Left forelimb (tissue), 1 donor: ENCODE measurements around the gene MARCHF10.
"Not testable (repeated sequence)": the region's sequence is repeated elsewhere in the genome, so short reads cannot be mapped to it uniquely, and the experiment has no call there.

ENCODE experiments used
- DNase-seq: peaks from one replicate; pipeline ENCODE4 v3.0.0-alpha.2; 2018; ENCODE audit warnings: low spot score

Gene MARCHF10, protein sequence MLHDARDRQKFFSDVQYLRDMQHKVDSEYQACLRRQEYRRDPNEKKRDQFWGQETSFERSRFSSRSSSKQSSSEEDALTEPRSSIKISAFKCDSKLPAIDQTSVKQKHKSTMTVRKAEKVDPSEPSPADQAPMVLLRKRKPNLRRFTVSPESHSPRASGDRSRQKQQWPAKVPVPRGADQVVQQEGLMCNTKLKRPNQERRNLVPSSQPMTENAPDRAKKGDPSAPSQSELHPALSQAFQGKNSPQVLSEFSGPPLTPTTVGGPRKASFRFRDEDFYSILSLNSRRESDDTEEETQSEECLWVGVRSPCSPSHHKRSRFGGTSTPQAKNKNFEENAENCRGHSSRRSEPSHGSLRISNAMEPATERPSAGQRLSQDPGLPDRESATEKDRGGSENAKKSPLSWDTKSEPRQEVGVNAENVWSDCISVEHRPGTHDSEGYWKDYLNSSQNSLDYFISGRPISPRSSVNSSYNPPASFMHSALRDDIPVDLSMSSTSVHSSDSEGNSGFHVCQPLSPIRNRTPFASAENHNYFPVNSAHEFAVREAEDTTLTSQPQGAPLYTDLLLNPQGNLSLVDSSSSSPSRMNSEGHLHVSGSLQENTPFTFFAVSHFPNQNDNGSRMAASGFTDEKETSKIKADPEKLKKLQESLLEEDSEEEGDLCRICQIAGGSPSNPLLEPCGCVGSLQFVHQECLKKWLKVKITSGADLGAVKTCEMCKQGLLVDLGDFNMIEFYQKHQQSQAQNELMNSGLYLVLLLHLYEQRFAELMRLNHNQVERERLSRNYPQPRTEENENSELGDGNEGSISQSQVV

DNA sequence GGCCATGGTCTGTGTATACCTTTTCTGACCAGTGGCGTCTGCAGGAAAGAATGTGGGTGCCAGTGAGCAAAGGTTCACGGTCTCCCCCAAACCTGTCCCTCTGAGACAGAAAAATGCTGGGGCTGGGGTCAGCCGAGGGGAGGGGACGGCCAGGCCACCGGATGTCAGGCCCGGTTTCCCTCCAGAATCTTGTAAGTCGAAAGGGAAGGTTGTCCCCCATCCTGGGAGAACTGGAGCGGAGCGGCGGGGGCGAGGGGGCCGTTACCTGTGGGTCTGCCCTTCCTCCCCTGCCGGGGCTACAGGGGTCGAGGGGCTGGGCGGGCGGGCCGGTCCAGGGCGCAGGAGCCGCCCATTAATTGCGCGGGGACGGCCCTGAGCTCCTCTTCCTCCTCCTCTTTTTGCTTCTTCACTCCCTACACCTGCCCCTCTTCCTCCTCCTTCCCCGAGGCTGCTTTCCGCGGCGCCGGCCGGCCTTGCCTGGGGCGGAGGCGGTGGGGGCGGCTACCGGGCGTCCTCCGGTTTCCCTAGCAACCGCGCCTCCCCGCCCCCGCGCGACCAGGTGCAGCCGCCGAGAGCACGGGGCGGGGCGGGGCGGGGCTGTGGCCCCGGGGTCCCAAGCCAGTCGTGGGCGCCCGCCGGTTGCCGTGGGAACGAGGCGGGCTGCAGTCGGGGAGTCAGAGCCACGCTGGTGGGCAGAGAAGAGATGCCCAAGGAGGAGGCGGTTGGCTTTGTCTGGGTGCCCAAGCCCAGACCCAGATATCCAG lies at the start of gene MARCHF10:
Gene MARCHF10, minus strand, starts transcription at position 503 of the 764 bp plus-strand sequence. CDS start 6,579 bp downstream, outside the sequence.
- no peak for DNase-seq

DNA sequence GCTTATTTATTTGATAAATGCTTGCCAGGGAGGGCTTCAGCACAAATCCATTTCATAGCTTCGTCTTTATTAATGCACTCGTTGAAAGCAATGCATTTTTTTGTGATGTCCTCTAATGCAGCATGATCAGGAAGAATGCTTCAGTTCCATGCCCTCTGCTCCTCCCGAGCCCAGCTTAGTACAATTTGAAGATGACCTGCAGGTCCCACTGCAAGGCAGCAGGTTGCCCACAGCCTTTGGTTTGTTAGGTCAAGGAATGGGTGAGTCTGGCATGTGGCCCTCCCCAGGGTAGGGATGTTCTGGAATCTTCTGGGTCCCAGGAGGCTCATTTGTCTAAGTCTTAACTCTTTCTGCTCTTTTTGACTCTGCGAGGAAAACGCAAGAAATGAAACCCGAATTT lies 49.4 kb upstream of the MARCHF10 start:
- DNase-seq: no peak

DNA sequence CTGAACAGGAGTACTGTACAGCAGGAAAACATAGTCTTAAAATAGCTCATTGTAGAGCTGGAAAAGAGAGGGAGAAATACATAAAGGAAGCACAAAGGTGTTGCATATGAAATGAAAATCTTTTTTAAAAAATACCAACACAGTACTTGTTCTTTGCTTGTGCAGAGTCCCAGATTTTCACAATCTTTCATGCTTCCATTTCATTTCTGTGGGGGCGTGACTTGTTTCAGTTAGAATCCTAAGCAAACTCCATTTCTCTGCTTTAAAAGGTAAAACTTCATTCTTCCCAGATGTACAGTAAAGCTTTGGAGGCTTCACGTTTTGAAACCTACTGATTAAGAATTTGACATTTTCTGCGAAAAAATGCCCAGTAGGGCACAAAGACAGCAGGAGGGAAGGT lies 48.5 kb upstream of the MARCHF10 start:
- no peak for DNase-seq

DNA sequence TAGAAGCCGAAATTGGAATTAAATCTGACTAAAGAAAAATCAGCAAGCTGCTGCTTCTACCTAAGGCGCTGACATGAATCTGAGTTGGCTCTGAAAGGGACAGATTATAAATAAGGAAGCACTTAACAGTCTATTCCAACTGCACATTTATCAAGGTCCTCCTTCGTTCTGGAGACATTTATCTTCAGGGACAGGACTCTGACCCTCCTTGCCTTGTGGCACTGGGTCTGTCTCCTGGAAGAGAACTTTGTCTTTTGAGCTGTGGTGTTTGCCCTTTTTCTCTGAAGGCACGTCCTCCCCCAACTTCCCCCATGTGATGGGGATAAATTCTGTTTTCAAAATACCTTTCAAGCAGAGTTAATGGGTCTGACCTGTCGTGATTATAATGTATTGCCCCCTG lies 47.0 kb upstream of the MARCHF10 start:
- no peak for DNase-seq

DNA sequence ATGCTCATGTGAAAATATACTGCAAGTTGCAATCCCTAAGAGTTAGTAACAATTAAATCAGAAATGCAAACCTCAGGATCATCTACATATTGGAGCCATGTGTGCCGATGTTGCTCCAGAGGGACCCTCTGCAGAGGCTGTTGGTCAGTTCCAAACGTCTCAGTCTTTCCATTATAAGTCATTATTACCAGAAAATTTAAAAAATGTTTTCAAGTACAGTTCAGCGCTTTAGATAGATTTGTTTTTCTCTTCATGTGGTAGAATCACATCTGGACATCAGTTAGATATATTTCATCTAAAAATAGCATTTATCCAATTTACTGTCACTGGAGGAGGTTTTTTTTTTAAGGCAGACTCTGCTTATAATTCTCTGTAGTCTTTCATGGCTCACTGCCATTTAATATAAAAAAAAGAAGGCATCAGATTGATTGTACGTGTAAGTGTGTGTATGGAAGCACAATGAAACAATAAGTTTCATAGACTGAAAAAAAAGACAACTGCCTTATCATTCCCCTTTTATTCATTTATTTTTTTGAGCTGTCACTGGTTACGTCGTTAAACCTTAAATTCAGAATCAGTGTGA lies 46.1 kb upstream of the MARCHF10 start:
- DNase-seq: no peak

DNA sequence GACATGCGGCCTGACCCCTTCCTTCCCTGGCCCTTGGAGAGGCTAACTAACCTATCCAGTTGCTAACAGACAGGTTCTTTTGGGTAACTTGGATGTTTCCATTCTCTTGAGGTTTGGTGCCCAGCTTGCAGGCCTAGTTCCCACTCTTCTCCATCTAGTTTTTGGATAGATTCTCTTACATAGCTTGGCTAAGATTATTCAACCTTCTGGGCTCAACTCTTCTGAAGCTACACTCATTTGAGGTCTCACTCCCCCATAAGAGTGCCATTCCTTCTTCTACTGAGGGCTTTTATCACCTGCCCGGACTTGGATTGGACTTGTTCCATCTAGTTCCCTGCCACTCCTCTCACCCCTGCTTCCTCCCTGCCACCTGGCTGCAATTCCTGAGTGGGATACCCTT lies 44.1 kb upstream of the MARCHF10 start:
- no peak for DNase-seq

DNA sequence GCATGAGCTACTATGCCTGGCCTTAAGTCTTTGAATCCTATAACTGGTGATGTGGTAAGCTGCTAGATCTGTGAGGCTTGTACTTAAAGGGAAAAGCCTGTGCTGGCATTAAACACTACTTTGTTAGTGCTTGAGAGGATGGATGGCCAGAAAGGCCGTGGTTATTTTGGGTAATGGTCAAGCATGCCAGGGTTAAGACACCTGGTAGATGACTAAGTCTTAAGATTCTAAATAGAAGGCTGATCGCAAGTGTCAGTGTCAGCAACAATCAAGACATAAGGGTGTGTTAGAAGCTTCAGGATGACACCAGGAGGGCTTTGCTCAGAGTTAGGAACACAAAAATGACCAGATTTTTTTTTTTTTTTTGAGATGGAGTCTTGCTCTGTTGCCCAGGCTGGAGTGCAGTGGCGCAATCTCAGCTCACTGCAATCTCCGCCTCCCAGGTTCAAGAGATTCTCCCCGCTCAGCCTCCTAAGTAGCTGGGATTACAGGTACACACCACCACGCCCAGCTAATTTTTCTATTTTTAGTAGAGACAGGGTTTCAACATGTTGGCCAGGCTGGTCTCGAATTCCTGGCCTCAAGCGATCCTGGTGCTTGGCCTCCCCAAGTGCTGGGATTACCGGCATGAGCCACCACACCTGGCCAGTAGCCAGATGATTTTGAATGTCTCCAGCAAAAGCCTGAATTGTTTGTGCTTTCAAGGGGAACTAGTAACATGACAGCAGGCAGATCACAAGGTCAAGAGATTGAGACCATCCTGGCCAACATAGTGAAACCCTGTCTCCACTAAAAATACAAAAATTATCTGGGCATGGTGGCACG lies 41.7 kb upstream of the MARCHF10 start:
- DNase-seq: not testable (repeated sequence)

DNA sequence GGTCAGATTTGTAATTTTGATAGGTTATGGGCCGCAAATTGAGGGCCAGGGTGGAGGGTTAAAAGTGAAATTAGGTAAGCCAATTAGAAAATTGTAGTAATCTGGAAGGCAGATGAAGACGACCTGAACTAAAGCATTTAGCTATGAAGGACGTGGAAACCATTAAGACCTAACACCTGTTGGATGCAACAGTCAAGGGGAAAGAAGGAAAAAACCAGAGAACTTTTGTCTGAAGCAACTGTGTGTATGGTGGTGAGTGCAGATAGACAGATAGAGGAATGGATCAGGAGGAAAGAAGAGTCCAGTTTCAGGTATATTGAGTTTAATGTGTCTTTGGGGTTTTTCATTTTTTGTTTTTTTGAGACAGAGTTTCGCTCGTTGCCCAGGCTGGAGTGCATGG lies 40.2 kb upstream of the MARCHF10 start:
- no peak for DNase-seq

DNA sequence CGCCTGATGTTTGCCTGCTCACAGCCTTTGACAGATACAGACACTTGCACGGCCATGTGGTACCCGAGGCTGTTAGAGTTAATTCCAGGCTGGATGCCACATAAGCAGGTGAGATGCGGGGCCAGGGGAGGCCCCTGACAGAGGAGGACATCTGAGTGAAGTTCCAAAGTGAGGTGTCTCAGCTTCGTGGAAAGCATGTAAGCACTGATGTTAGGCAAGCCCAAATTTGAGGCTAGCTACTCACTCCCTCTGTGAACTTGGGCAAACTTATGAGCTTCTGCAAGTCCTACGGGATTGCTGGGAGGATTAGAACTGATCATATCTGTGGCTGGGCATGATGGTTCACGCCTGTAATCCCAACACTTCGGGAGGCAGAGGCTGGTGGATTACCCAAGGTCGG lies 39.3 kb upstream of the MARCHF10 start:
- no peak for DNase-seq

DNA sequence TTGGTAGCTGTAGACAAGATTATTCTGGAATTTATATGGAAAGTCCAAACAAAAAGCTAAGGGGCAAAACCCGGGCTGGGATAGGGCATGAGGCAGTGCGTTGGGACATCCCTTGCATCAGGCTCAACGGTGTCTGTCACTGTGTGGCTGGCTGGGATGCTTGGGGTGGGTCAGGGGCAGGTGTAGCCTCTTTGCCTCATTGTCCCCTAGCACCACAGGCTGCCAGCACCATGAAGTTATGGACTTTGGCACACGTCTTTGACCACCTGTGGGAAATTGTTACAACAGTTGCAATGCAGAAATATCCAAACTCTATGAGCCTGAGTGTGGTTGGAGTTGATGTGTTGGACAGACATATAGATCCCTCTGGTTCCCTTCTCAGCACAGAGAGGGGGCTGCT lies 32.8 kb upstream of the MARCHF10 start:
- no peak for DNase-seq

DNA sequence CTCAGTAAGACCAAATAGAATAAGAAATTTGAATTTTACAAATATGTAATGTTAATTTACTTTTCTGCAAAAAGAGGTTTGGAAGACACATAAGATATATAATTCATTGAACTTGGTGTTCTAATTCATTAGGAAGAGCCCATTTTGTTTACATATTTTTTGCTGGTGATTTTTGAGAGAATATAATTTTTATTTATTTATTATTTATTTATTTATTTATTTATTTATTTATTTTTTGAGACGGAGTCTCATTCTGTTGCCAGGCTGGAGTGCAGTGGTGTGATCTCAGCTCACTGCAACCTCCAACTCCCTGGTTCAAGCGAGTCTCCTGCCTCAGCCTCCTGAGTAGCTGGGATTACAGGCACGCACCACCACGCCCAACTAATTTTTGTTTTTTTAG lies 25.7 kb upstream of the MARCHF10 start:
- DNase-seq: not testable (repeated sequence)

DNA sequence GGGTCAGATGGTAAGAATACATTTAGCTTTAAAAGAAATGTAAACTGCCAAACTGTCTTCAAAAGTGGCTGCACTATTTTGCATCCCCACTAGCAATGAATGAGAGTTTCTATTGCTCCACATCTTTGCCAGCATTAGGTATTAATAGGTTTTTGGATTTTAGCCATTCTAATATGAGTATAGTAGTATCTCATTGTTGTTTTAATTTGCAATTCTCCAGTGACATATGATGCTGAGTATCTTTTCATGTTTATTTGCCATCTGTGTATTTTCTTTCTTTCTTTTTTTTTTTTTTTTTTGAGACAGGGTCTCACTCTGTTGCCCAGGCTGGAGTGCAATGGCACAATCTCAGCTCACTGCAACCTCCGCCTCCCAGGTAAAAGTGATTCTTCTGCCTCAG lies 24.3 kb upstream of the MARCHF10 start:
- DNase-seq: no peak

DNA sequence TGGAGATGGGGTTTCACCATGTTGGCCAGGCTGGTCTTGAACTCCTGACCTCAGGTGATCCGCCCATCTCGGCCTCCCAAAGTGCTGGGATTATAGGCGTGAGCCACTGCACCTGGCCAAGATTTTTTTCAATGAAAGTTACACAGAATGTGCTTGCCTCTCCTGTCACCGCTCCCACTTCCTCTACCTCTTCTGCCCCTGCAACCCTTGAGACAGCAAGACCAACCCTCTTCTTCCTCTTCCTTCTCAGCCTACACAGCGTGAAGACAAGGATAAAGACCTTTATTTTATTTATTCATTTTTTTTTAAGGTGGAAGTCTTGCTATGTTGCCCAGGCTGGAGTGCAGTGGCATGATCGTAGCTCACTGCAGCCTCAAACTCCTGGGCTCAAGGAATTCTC lies 23.0 kb upstream of the MARCHF10 start:
- not testable (repeated sequence) for DNase-seq

DNA sequence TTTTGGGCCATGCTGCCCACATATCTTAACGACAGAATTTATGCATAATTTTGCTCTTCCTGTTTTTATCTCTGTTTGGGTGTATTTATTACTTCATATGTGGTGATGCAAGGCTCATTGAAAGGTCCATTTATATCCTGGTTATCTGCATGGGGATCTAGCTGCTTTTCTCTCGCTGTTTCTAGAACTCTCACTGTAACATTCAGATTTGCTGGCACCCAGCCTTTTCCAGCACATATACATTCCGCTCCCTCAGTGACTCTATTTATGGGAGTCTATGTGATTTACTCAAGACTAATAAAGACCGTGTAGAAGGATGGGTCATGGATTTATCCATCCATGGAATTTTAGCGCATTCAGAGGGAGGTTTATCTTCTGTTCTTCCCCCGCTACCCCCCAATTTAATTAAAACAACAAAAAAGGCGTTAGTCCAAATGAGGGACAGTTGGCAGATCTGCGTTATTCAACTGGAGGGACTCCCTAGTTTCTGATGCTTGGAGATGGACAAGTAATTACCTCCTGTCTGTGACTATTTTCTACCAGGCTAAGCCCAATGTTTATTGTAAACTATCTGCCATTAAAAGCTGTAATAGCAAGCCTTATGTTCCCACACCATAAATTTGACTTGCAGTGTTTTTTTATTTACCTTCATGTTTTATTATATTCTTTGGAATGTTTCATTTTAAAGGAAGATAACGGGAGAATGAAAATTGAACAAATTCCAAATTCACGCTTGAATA lies 19.8 kb upstream of the MARCHF10 start:
- no peak for DNase-seq

DNA sequence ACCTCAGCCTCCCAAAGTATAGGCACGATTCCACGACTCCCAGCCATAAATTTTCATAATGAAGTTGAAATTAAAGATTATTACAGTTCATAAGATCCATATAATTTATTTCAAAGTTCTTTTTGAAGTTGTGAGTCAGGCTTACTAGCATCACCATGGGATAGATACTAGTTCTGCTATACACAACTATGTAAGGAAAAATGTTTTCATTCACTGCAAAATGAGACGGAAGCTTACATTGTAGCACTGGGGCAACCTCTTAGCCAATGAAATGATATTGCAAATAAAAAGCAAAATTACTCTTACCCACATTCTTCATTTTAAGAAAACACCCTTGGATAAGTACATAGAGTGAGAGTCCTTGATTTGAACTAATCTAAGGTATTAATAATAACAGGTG lies 18.8 kb upstream of the MARCHF10 start:
- no peak for DNase-seq

DNA sequence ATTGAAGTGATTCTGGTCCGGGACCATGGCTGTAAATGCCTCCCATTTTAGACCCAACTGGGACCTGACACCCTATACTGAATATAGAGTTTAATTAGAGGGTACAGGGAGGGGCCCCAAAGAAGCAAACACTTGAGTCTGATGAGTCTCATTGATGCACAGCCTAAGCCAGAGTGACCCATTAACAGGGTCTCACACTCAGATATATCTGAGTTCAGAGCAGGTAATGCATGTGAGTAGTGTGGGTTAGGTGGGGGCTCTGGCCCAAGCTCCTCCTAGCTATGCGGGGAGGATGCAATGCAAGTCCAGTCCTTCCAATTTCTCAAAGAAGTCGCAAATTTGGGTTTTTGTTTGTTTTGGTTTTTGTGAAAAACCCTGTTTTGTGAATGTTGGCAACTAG lies 17.1 kb upstream of the MARCHF10 start:
- DNase-seq: no peak

DNA sequence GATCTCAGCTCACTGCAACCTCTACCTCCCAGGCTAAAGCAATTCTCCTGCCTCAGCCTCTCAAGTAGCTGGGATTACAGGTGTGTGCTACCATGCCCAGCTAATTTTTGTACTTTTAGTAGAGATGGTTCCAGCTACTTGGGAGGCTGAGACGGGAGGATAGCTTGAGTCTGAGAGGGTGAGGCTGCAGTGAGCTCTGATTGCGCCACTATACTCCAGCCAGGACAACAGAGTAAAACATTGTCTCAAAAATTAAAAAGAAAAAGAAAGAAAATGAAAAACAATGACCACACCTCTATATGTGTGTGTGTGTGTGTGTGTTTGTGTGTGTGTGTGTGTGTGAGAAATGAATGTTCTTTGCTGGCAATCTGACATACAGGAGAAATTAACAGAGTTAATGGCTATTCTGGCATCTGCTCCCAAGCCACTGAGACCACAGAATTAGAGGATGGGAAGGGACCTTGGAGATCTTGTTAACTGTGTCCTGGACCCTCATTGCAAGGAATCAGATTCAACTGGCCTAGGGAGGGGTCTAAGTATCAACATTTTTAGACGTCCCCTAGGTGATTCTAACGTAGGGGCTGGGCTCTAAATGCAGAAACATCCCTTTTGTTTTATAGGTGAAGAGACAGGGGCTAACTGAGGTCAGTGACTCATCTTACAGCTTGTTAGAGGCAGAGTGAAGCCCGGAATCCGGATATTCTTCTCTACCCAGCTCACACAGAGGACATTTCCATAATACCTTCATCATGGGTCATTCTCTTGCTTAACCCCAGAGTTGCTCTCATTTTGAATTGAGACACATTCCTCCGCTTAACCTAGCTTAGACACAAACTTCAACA lies 16.4 kb upstream of the MARCHF10 start:
- DNase-seq: no peak

DNA sequence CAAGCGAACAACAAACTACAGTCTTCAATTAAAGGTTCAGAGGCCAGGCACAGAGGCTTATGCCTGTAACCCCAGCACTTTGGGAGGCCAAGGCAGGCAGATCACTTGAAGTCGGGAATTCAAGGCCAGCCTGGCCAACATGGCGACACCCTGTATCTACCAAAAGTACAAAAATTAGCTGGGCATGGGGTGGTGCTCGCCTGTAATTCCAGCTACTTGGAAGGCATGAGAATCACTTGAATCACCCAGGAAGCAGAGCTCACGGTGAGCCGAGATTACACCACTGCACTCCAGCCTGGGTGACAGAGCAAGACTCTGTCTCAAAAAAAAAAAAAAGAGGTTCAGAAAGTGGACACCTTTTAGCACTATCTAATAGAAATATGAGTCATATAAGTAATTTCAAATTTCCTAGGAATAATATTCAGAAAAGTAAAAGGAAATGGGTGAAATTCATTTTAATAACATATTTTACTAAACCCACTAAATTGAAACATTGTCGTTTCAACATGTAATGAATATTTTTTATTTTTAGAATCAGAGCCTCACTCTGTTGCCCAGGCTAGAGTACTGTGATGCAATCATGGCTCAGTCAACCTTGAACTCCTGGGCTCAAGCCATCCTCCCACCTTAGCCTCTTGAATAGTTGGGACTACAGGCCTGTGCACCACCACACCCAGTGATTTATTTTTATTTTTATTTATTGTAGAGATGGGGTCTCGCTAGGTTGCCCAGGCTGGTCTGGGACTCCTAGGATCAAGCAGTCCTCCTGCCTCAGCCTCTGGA lies 15.2 kb upstream of the MARCHF10 start:
- DNase-seq: no peak
